ENCODE measurements around the gene IQCK.

Gene IQCK

GRCh38 chr16:19884611-19885450 is 166.8 kb downstream of the IQCK start, which contains the start of gene GPRC5B:
Gene GPRC5B, minus strand, starts transcription at chr16:19884848. Its CDS starts 12,003 bp downstream, at chr16:19872845.
- no peak for DNase-seq (ENCODE audit: low read depth in 2 of 2)

DNA sequence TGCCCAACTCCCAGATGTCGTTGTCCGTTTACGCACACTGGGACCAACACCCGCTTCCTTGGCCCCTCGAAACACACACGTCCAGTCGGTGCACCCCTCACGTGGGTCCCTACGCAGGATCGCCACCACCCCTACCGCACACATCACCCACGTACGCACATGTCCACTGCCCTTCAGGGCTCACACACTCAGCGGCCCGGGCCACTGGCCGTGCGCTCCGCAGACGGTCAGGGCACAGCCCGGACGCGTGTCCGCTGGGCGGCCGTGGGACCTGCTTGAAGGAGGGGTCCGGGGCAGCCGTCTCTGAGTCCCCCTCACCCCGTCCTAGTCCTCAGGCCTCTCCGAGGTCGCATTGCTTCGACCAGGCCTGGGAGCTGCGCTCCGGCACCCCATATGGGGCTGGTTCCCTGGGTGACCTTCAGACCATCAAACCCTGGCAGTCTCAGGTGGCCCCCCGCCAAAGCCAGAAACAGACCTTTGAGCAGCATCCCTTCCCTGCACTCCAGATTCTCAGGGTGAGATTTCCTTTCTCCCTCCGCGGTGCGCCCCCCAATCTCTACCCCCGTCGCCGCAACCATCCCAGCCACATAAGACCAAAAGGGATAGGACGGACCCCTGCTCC is 167.5 kb downstream of the IQCK start:
- no peak for DNase-seq (ENCODE audit: low read depth in 2 of 2)

- peak; percentile 48 to 49 for DNase-seq (ENCODE audit: low read depth in 2 of 2)
Observed at GRCh38 chr16:19886073-19886941, 168.2 kb downstream of the IQCK start.

- no peak for DNase-seq (ENCODE audit: low read depth in 2 of 2)
Observed at GRCh38 chr16:19888834-19889233, 170.8 kb downstream of the IQCK start.

DNA sequence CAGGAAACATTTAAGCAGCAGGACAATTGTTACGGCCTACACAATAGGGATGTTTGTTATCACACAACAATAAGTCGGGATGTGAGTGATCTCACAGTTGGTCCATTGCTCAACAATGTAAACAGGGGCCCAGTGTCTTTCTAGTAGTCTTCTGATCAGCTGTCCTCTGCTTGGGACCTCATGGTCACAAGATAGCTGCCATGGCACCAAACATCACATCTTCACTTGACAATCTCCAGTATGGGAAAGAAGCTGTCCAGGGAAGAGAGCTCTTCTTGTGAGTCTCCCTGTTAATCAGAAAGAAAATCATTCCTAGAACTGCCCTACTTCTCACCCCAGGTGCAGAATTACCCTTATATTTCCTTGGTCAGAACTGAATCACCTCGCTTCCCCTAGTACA is 172.8 kb downstream of the IQCK start:
- no peak for DNase-seq (ENCODE audit: low read depth in 2 of 2)

DNA sequence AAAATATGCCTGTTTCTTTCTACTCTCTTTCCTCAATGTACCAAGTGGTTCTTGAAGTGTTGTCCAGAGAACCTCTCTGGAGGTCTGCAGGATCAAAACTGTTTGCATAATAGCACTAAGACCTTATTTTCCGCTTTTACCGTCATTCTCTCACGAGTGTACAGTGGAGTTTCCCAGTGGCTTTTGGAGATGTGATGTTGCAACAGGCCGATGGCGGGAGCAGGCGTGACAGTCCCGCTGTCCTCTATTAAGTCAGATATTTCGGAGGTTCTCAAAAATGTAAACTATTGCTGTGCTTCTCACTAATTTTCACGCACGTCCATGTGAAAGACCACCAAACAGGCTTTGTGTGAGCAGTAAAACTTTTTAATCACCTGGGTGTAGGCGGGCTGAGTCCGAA is 174.8 kb downstream of the IQCK start:
- no peak for DNase-seq (ENCODE audit: low read depth in 2 of 2)

- no peak for DNase-seq (ENCODE audit: low read depth in 2 of 2)
Observed at GRCh38 chr16:19894586-19894985, 176.5 kb downstream of the IQCK start.

DNA sequence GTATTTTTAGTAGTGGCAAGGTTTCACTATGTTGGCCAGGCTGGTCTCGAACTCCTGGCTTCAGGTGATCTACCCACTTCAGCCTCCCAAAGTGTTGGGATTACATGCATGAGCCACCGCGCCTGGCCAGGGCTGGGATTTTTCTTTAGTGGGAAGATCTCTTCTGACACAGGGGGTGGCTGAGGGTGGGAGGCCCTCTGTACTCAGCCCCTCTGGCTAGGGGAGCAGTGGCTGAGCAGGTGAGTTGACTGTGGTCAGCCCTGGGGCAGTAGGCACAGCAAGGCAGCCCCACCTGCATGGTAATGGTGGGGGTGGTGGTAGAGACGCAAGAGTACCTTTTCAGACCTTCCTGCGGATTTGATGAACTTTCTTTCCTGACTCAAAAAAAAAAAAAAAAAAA is 178.9 kb downstream of the IQCK start:
- no peak for DNase-seq (ENCODE audit: low read depth in 2 of 2)

- DNase-seq (ENCODE audit: low read depth in 2 of 2) = no peak
Observed at GRCh38 chr16:19898166-19898565, 180.1 kb downstream of the IQCK start.

DNA sequence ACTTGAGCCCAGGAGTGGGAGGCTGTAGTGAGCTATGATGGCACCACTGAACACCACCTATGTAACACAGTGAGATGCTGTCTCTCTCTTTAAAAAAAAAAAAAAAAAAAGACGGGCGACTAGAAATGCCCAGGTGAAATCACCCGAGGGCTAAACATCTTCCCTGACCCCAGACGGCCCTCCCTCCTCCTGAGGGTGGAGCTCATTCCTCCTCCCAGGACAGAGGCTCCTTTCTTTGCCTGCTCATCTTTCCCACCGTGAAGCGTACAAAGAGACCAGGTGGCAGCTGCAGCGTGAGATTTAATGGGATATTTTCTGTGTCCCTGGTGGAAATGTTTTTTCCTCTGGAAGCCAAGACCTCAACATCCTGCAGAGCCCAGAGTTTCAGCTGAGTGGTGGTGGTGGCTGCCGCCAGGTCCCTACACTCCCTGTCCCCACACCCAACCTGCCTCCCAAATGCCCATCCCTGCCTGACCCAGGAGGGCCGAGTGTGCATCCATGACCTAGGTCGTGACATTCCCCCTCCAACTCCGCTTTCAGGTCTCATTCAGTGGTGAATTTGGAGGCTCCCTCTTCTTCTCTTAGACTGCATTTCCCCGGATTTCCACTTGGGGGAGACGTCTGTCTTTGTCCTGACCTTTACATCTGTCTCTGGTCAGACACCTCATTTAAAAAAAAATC is 181.0 kb downstream of the IQCK start:
- DNase-seq (ENCODE audit: low read depth in 2 of 2) = peak in 1 of 2 donors; percentile 5

GRCh38 chr16:19899605-19899955 is 181.5 kb downstream of the IQCK start:
- no peak for DNase-seq (ENCODE audit: low read depth in 2 of 2)

- no peak for DNase-seq (ENCODE audit: low read depth in 2 of 2)
Observed at GRCh38 chr16:19901164-19901563, 183.1 kb downstream of the IQCK start.

GRCh38 chr16:19907161-19907992 is 189.3 kb downstream of the IQCK start:
- DNase-seq (ENCODE audit: low read depth in 2 of 2) = peak; percentile 13 to 24

Measured in activated CD8-positive, alpha-beta memory T cell treated with anti-CD3 and anti-CD28 coated beads for 4 hours (primary cell).